H1 (cell line): ENCODE results near the gene FAM120C. TPM values are rescaled to one million over a fixed set of nuclear protein-coding genes. Genes with fewer than 3 reads are reported as not detected.

Experiments
- CTCF ChIA-PET: fragments of 300-600 bp; sonication (Branson Sonifier 250); formaldehyde crosslinking; loops from one replicate; lab custom pipeline; 2021; ENCODE audit not compliant: partially characterized antibody; lab: Charles Lee
- POLR2A ChIA-PET: fragments of 300-600 bp; sonication (Branson Sonifier 250); formaldehyde crosslinking; loops from one replicate; lab custom pipeline; 2021; ENCODE audit warnings: inconsistent platforms; ENCODE audit not compliant: partially characterized antibody; lab: Charles Lee
- DNase-seq, 2 experiments: peaks; one replicate each; pipeline versions ENCODE4 v3.0.0 to v3.0.0-alpha.2; 2010 to 2022; ENCODE audit warnings: low spot score in 2 of 2, low read depth in 1 of 2, mixed read lengths in 1 of 2
- FAIRE-seq: peaks from 2 replicates; lab custom pipeline; 2011; peaks lifted over from hg19 to GRCh38; lab: Jason Lieb, UNC
- H2AFZ ChIP-seq: 2 replicates; pipeline ENCODE4 v1.8.1; 2012; ENCODE audit warnings: low read length, inconsistent platforms
- H2AK5ac ChIP-seq: 2 replicates; pipeline ENCODE4 v1.6.1; 2013; ENCODE audit warnings: low read depth, low read length
- H2BK120ac ChIP-seq: replicated peaks from 2 replicates; pipeline ENCODE3; 2013; ENCODE audit warnings: low read depth, low read length, inconsistent platforms
- H2BK12ac ChIP-seq: 2 replicates; pipeline ENCODE4 v1.6.1; 2013; ENCODE audit warnings: low read depth, low read length
- H2BK15ac ChIP-seq: 2 replicates; pipeline ENCODE4 v1.6.1; 2013; ENCODE audit warnings: low read length
- H2BK20ac ChIP-seq: 2 replicates; pipeline ENCODE4 v1.6.1; 2013; ENCODE audit warnings: low read length
- H2BK5ac ChIP-seq: 2 replicates; pipeline ENCODE4 v1.6.1; 2013; ENCODE audit warnings: low read depth, low read length
- H3K14ac ChIP-seq: 2 replicates; pipeline ENCODE4 v1.6.1; 2013; ENCODE audit warnings: inconsistent platforms; ENCODE audit not compliant: insufficient read length
- H3K18ac ChIP-seq: 2 replicates; pipeline ENCODE4 v1.6.1; 2013; ENCODE audit warnings: low read length; ENCODE audit errors: extremely low read depth
- H3K23ac ChIP-seq: 2 replicates; pipeline ENCODE4 v1.6.1; 2013; ENCODE audit warnings: inconsistent platforms; ENCODE audit not compliant: insufficient read length
- H3K23me2 ChIP-seq: 2 replicates; pipeline ENCODE4 v1.6.1; 2013; ENCODE audit warnings: low read depth, low read length
- H3K27ac ChIP-seq: 2 replicates; pipeline ENCODE4 v1.6.1; 2011; ENCODE audit warnings: low read depth, low read length, inconsistent platforms
- H3K27me3 ChIP-seq, 4 experiments: replicated peaks in 1 of 4; 1 replicate in 1 of 4; 2 replicates in 3 of 4; pipeline versions ENCODE4 v1.6.1 to v1.8.1; 2011 to 2013; ENCODE audit warnings: low read length in 3 of 4, mild to moderate bottlenecking in 3 of 4, inconsistent platforms in 2 of 4, mixed read lengths in 2 of 4, moderate library complexity in 1 of 4; ENCODE audit not compliant: control insufficient read depth in 3 of 4, insufficient read depth in 3 of 4; ENCODE audit errors: extremely low read depth in 1 of 4
- H3K36me3 ChIP-seq, 4 experiments: 2 replicates each; pipeline versions ENCODE4 v1.6.1 to v1.8.1; 2011 to 2013; ENCODE audit warnings: mild to moderate bottlenecking in 4 of 4, low read length in 3 of 4, moderate library complexity in 2 of 4, control low read depth in 1 of 4, inconsistent platforms in 1 of 4; ENCODE audit not compliant: insufficient read depth in 4 of 4, control insufficient read depth in 2 of 4
- H3K4ac ChIP-seq: replicated peaks from 2 replicates; pipeline ENCODE3; 2013; ENCODE audit warnings: low read length, low read depth, mixed read lengths, inconsistent platforms; ENCODE audit not compliant: insufficient read length
- H3K4me1 ChIP-seq, 4 experiments: replicated peaks in 1 of 4; 1 replicate in 1 of 4; 2 replicates in 3 of 4; pipeline versions ENCODE4 v1.6.1 to v1.8.1; 2011 to 2013; ENCODE audit warnings: low read length in 3 of 4, inconsistent platforms in 2 of 4, mixed read lengths in 1 of 4; ENCODE audit not compliant: insufficient read depth in 4 of 4, control insufficient read depth in 3 of 4
- H3K4me2 ChIP-seq, 2 experiments: 2 replicates each; pipeline versions ENCODE4 v1.6.1 to v1.8.1; 2011 to 2013; ENCODE audit warnings: low read depth in 2 of 2, low read length in 2 of 2, control low read depth in 1 of 2, inconsistent platforms in 1 of 2, mild to moderate bottlenecking in 1 of 2; ENCODE audit not compliant: insufficient read depth in 1 of 2
- H3K4me3 ChIP-seq, 4 experiments: fragments of 200-600, 300-600 bp in 1 of 4; sonication (generic), shearing (Covaris generic), sonication (Bioruptor Twin) in 1 of 4; 2 replicates each; pipeline versions ENCODE4 v1.5.1 to v1.8.1; 2011 to 2016; ENCODE audit warnings: low read length in 4 of 4, low read depth in 3 of 4, control low read depth in 2 of 4, inconsistent platforms in 2 of 4, mild to moderate bottlenecking in 2 of 4, mixed read lengths in 1 of 4, moderate library complexity in 1 of 4; ENCODE audit not compliant: insufficient read depth in 2 of 4; ENCODE audit errors: extremely low read depth in 1 of 4
- H3K56ac ChIP-seq: replicated peaks from 2 replicates; pipeline ENCODE3; 2013; ENCODE audit warnings: low read depth, mild to moderate bottlenecking, mixed read lengths, low read length, inconsistent platforms; ENCODE audit not compliant: insufficient read length
- H3K79me1 ChIP-seq: 2 replicates; pipeline ENCODE4 v1.6.1; 2013; ENCODE audit warnings: low read depth, low read length, control low read depth
- H3K79me2 ChIP-seq, 2 experiments: 2 replicates each; pipeline versions ENCODE4 v1.6.1 to v1.8.1; 2012 to 2013; ENCODE audit warnings: low read length in 2 of 2, mild to moderate bottlenecking in 2 of 2, inconsistent platforms in 1 of 2; ENCODE audit not compliant: insufficient read depth in 2 of 2, control insufficient read depth in 1 of 2
- H3K9ac ChIP-seq, 4 experiments: replicated peaks in 1 of 4; 1 replicate in 1 of 4; 2 replicates in 3 of 4; pipeline versions ENCODE4 v1.6.1 to v1.8.1; 2011 to 2013; ENCODE audit warnings: low read depth in 3 of 4, low read length in 3 of 4, control low read depth in 2 of 4, mild to moderate bottlenecking in 2 of 4, moderate library complexity in 2 of 4, inconsistent platforms in 1 of 4; ENCODE audit errors: extremely low read depth in 1 of 4
- H3K9me3 ChIP-seq, 2 experiments: 2 replicates each; pipeline versions ENCODE4 v1.6.1 to v1.8.1; 2012 to 2013; ENCODE audit warnings: mild to moderate bottlenecking in 2 of 2, moderate library complexity in 2 of 2, control low read depth in 1 of 2, inconsistent platforms in 1 of 2, low read depth in 1 of 2, low read length in 1 of 2, mixed read lengths in 1 of 2; ENCODE audit not compliant: insufficient read depth in 2 of 2
- H4K20me1 ChIP-seq, 2 experiments: replicated peaks in 1 of 2; 2 replicates each; pipeline versions ENCODE3 to v1.8.1; 2011 to 2013; ENCODE audit warnings: inconsistent platforms in 2 of 2, low read length in 2 of 2, mild to moderate bottlenecking in 1 of 2; ENCODE audit not compliant: insufficient read depth in 2 of 2, control insufficient read depth in 1 of 2
- H4K5ac ChIP-seq: 2 replicates; pipeline ENCODE4 v1.6.1; 2013; ENCODE audit warnings: low read length, low read depth, mixed read lengths, inconsistent platforms; ENCODE audit not compliant: insufficient read length
- H4K8ac ChIP-seq: 2 replicates; pipeline ENCODE4 v1.8.0; 2013; ENCODE audit warnings: mild to moderate bottlenecking, moderate library complexity, low read length, inconsistent platforms; ENCODE audit not compliant: insufficient read depth; ENCODE audit errors: extremely low read depth
- H4K91ac ChIP-seq: replicated peaks from 2 replicates; pipeline ENCODE3; 2013; ENCODE audit warnings: low read length, mixed read lengths, inconsistent platforms; ENCODE audit not compliant: insufficient read length
- ASH2L ChIP-seq: fragments of 200-600, 300-600 bp; sonication (generic); IDR thresholded peaks from one replicate; pipeline ENCODE4 v1.7.1; 2017; ENCODE audit warnings: low read length
- CREB1 ChIP-seq: IDR thresholded peaks from 2 replicates; pipeline ENCODE4 v1.6.1; 2012; ENCODE audit warnings: inconsistent platforms
- EP300 ChIP-seq, 2 experiments: IDR thresholded peaks; 1 replicate in 1 of 2; 2 replicates in 1 of 2; pipeline ENCODE4 v1.6.1; 2011 to 2012; ENCODE audit warnings: low read depth in 2 of 2, low read length in 2 of 2, mild to moderate bottlenecking in 2 of 2, borderline replicate concordance in 1 of 2, inconsistent platforms in 1 of 2, moderate library complexity in 1 of 2
- KDM1A ChIP-seq: fragments of 200-600, 300-600 bp; sonication (generic); IDR thresholded peaks from 2 replicates; pipeline ENCODE4 v1.7.1; 2016; ENCODE audit warnings: mild to moderate bottlenecking, low read length, borderline replicate concordance
- KDM5A ChIP-seq: fragments of 200-600 bp; IDR thresholded peaks from 2 replicates; pipeline ENCODE4 v1.7.1; 2012; ENCODE audit warnings: mild to moderate bottlenecking, low read length, inconsistent platforms, mixed read lengths
- POLR2A ChIP-seq, 2 experiments: IDR thresholded peaks; 1 replicate in 1 of 2; 2 replicates in 1 of 2; pipeline ENCODE4 v1.6.1; 2011; ENCODE audit warnings: low read depth in 2 of 2, low read length in 2 of 2, mild to moderate bottlenecking in 2 of 2; ENCODE audit errors: control extremely low read depth in 1 of 2
- RNF2 ChIP-seq: fragments of 200-900, 300-1000 bp; sonication (generic); IDR thresholded peaks from 2 replicates; pipeline ENCODE4 v1.7.1; 2016; ENCODE audit warnings: borderline replicate concordance, low read depth, mild to moderate bottlenecking, antibody characterized with exemption, low read length; ENCODE audit not compliant: poor library complexity, severe bottlenecking; ENCODE audit errors: missing control alignments
- SP2 ChIP-seq: IDR thresholded peaks from 2 replicates; pipeline ENCODE4 v1.6.1; 2012; ENCODE audit warnings: mild to moderate bottlenecking, low read length, inconsistent platforms
- TBP ChIP-seq: IDR thresholded peaks from 2 replicates; pipeline ENCODE4 v1.6.1; 2011; ENCODE audit warnings: low read depth, low read length, improper control_type of control experiment
- WGBS, 2 experiments: shearing (Covaris generic) in 1 of 2; methylation state at CpG; one replicate each; pipeline versions ENCODE4 v1.1.6 to v1.1.7; 2013 to 2015; ENCODE audit warnings: low lambda C conversion rate in 2 of 2, mixed read lengths in 2 of 2, inconsistent platforms in 1 of 2, low coverage in 1 of 2, missing lambda C conversion rate in 1 of 2; ENCODE audit not compliant: insufficient replicate concordance in 2 of 2, insufficient coverage in 1 of 2, insufficient read length in 1 of 2; ENCODE audit errors: extremely low coverage in 1 of 2, missing lambda C conversion rate in 1 of 2; 5-methylcytosine and 5-hydroxymethylcytosine counted together
- polyA plus RNA-seq, 7 experiments: library from polyadenylated mRNA; depleted of rRNA in 3 of 7; stranded (reverse) in 5 of 7; unstranded in 2 of 7; fragments of >200 nt in 5 of 7; fragments of 200-250 nt in 2 of 7; gene quantifications; 1 replicate in 5 of 7; 2 replicates in 1 of 7; 4 replicates in 1 of 7; pipeline versions ENCODE4 v1.2.1 to v1.2.3, GENCODE V29; 2011 to 2013; ENCODE audit warnings: missing spikeins in 2 of 7, mixed read lengths in 2 of 7
- total RNA-seq: library from RNA; stranded (reverse); fragmentation: NEBNext Ultra II Directional; extraction: Animal tissue kit (Norgen Biotek cat#: 25700); gene quantifications from 2 replicates; pipeline ENCODE4 v1.2.1, GENCODE V29; 2021
- TF ChIP-seq, protein P1 (sequence below): IDR thresholded peaks from 2 replicates; pipeline ENCODE4 v1.6.1; 2012; ENCODE audit warnings: inconsistent platforms

FAM120C gene
- total and polyA plus RNA-seq, 2 of the 8 experiments (the other 6 are each of a cell fraction or from before 2014, with no cell fraction given): 4.4 to 8.1 TPM

DNA sequence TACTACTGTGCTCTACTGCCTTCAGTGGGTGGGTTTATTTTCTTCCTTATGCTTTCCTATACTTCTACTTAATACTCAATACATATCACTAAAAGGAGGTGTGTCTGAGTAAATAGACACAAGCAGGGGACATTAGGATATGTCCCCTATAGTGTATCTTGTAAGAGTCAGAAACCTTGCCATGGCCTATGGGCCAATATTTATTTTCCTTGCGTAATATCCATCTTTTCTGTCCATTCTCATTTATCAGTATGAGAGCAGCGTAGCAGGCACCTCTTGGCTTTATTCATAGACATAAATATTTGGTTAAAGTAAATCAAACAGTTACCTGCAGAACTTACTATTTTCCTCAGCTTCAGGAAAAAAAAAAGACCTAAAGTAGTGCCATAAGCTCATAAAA, 92.2 kb downstream of the FAM120C start:
- H2BK5ac ChIP-seq: no peak overlapping the region
- no peak for TF ChIP-seq ASH2L
- no peak for TF ChIP-seq CREB1
- TF ChIP-seq RNF2: no peak
- no peak for TF ChIP-seq KDM1A
- TF ChIP-seq, protein P1, sequence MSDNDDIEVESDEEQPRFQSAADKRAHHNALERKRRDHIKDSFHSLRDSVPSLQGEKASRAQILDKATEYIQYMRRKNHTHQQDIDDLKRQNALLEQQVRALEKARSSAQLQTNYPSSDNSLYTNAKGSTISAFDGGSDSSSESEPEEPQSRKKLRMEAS: no peak
- TF ChIP-seq SP2: no peak
- no peak for TF ChIP-seq KDM5A
- no peak for TF ChIP-seq EP300 (IDR thresholded peaks at IDR 0.05; ENCODE audit: borderline replicate concordance in 1 of 2, low read depth in 2 of 2, low read length in 2 of 2)
- no peak for TF ChIP-seq POLR2A (IDR thresholded peaks at IDR 0.05; ENCODE audit: control extremely low read depth in 1 of 2, low read depth in 2 of 2, low read length in 2 of 2)
- no peak for TF ChIP-seq TBP
- no peaks in the 10 kb centered on the region for H3K79me1 ChIP-seq
- no peak for FAIRE-seq
- H3K27me3 ChIP-seq: no peaks in the 10 kb centered on the region
- no peak for DNase-seq
- no peaks in the 10 kb centered on the region for H4K20me1 ChIP-seq
- H3K4ac ChIP-seq: no peak overlapping the region
- no peak overlapping the region for H3K27ac ChIP-seq
- H3K23me2 ChIP-seq: no peaks in the 10 kb centered on the region
- no peak overlapping the region for H2BK20ac ChIP-seq
- H3K23ac ChIP-seq: no peak overlapping the region
- CTCF ChIA-PET: interaction anchor here (1.0 kb wide), 1 partner anchor 11 kb away, joined by 3 read pairs; no protein-coding TSS in a partner anchor
- H3K4me3 ChIP-seq: no peak overlapping the region
- H4K8ac ChIP-seq: no peak overlapping the region
- no peaks in the 10 kb centered on the region for H3K36me3 ChIP-seq
- H2BK12ac ChIP-seq: no peak overlapping the region
- H3K4me1 ChIP-seq: no peaks in the 10 kb centered on the region
- no peak overlapping the region for H4K5ac ChIP-seq
- 89% methylated on average over 2 of the region's 2 CpGs; no CpG with 5 or more reads in 1 of the 2 experiments for WGBS, 2 experiments
- no peak overlapping the region for H2AFZ ChIP-seq
- no peak overlapping the region for H3K56ac ChIP-seq
- H3K9ac ChIP-seq: no peak overlapping the region
- no peak overlapping the region for H2AK5ac ChIP-seq
- H2BK120ac ChIP-seq: no peak overlapping the region
- no peak overlapping the region for H4K91ac ChIP-seq
- no peaks in the 10 kb centered on the region for H3K9me3 ChIP-seq
- H3K79me2 ChIP-seq: no peaks in the 10 kb centered on the region
- H3K4me2 ChIP-seq: no peak overlapping the region
- POLR2A ChIA-PET: interaction anchor here (0.6 kb wide), 1 partner anchor 17 kb away, joined by 3 read pairs; no protein-coding TSS in a partner anchor
- H3K14ac ChIP-seq: no peak overlapping the region
- no peak overlapping the region for H2BK15ac ChIP-seq
- H3K18ac ChIP-seq: no peak overlapping the region
